Measurements from ENCODE around the gene NXPH1. TPM values are rescaled to one million over a fixed set of nuclear protein-coding genes. Genes with fewer than 3 reads are reported as not detected.
A peak's percentile ranks its signal among the peaks of the same experiment; 100 is the strongest.

Gene NXPH1
- total RNA-seq, 2 experiments from 2014 or later = not detected

GRCh38 chr7:8442051-8442813 is 8.8 kb downstream of the NXPH1 start:
- DNase-seq = no peak
- Mint-ChIP-seq H3K27ac (peak overlapping the region; percentile 31), H3K9me3 (peaks cover 4% of the 10 kb centered on the region), H3K36me3 (ENCODE audit: low read depth) (peaks cover 11% of the 10 kb centered on the region), H3K4me3 (peak overlapping the region; percentile 50), H3K4me1 (peaks cover 9% of the 10 kb centered on the region), H3K27me3 (peaks cover 70% of the 10 kb centered on the region)
- CTCF ChIA-PET = no interaction called here
- POLR2A ChIA-PET = no interaction called here

- H3K27ac Mint-ChIP-seq = peak overlapping the region; percentile 77
- peaks cover 64% of the 10 kb centered on the region for H3K27me3 Mint-ChIP-seq
- ChIA-PET POLR2A (no interaction called here), CTCF (no interaction called here)
- peaks cover 4% of the 10 kb centered on the region for H3K9me3 Mint-ChIP-seq
- H3K4me3 Mint-ChIP-seq = peak overlapping the region; percentile 50
- peak; percentile 74 for DNase-seq
- H3K4me1 Mint-ChIP-seq = peaks cover 9% of the 10 kb centered on the region
- H3K36me3 Mint-ChIP-seq (ENCODE audit: low read depth) = peaks cover 11% of the 10 kb centered on the region
These were observed 9.4 kb downstream of the NXPH1 start for GRCh38 chr7:8442814-8443304.

DNA sequence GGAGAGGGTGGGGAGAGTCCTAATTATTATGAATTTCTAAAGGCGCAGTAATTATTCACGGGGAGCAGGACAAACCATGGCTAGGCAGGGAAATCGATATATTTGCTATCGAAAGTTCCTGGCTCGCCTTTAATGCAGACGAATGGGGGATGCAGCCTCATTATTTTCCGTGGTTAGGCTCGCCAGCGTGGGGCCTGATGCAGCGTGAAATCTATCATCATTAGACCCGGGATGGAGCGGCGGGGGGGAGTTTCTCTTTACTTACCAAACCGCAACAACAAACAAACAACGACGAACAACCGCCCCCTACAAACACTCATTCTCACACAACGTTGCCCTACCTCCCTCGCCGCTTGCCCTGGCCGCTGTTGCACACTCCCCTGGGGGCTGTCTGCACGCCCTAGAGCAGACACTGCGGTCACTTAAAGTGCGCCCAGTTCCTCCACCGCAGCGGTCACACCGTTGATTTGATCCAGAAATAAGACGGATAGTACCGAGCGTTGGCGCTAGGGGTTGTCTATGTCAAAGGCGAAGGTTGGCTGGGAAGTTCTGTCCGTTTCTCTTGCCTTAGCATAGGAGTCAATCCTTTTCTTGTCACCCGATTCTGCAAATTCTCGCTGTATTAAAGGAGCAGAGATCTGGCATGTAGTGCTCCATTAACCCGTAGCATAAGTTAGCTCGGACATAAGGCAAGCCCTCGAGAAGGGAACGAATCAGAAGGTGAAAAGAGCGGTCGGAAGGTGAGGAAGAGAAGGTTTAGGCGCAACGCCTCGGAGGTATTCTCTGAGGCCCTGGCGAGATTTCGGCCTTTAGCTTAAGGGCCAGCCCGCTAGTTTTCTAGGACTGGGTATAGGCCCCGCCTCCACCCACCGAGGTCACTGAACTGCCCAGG is 10.4 kb downstream of the NXPH1 start:
- Mint-ChIP-seq H3K27ac (peak overlapping the region; percentile 77), H3K9me3 (peaks cover 4% of the 10 kb centered on the region), H3K4me1 (peaks cover 9% of the 10 kb centered on the region), H3K27me3 (peaks cover 55% of the 10 kb centered on the region), H3K36me3 (ENCODE audit: low read depth) (peaks cover 11% of the 10 kb centered on the region), H3K4me3 (peak overlapping the region; percentile 52)
- ChIA-PET CTCF (no interaction called here), POLR2A (no interaction called here)
- DNase-seq = no peak

DNA sequence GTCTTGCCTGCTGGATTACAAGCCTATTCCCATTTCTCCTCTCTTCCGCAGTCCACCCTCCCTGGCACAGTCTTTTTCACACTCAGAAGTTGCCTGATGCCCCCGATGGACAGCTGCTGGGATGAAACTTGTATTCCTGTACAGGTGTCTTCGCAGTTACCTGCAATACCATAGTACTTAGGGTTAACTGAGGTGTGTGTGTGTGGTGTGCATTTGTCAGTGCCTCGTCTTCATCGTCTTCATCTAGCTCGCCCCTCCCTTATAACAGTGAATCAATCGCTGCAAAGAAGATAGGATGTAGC is 11.0 kb downstream of the NXPH1 start:
- H3K9me3 Mint-ChIP-seq = peaks cover 4% of the 10 kb centered on the region
- no peak overlapping the region for H3K4me3 Mint-ChIP-seq
- H3K27me3 Mint-ChIP-seq = peaks cover 55% of the 10 kb centered on the region
- ChIA-PET POLR2A (no interaction called here), CTCF (no interaction called here)
- DNase-seq = no peak
- peaks cover 11% of the 10 kb centered on the region for H3K36me3 Mint-ChIP-seq (ENCODE audit: low read depth)
- no peak overlapping the region for H3K27ac Mint-ChIP-seq
- peaks cover 9% of the 10 kb centered on the region for H3K4me1 Mint-ChIP-seq

DNA sequence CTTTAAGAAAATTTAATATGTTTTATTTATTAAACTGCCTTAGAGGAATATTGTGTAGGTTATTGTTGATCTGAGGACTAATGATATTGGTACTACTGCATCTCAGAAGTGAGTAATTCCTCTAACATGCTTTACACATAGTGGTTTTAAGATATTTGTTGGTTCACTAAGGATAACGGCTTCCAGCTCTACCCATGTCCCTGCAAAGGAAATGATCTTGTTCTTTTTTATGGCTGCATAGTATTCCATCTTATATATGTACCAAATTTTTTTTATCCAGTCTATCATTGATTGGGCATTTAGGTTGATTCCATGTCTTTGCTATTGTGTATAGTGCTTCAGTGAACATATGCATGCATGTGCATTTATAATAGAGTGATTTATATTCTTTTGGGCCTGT is 20.1 kb downstream of the NXPH1 start:
- Mint-ChIP-seq H3K36me3 (ENCODE audit: low read depth) (no peaks in the 10 kb centered on the region), H3K27me3 (no peaks in the 10 kb centered on the region), H3K27ac (no peak overlapping the region), H3K4me1 (no peaks in the 10 kb centered on the region), H3K4me3 (no peak overlapping the region), H3K9me3 (peaks cover 3% of the 10 kb centered on the region)
- ChIA-PET CTCF (no interaction called here), POLR2A (no interaction called here)
- DNase-seq = no peak

DNA sequence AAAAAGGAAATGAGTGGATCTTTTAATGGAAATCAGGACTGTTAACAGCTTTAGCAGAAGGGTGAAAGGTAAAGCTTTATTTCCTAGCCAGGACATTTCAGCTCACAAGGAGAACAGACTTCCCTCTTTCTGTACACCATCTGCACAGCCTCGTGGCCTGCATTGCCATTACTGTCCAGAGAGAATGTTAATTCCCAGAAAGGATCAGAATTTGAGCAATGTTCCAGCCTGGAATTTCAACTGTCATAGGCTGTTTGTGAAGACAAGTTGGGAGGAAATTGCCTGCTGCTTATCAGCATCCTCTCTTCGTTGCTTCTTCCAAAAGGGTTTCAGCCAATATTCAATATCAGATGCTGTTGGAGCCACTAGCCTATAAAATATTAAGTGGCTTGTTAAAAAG is 22.0 kb downstream of the NXPH1 start:
- H3K9me3 Mint-ChIP-seq = peaks cover 3% of the 10 kb centered on the region

GRCh38 chr7:8462309-8462708 is 28.9 kb downstream of the NXPH1 start:
- CTCF ChIA-PET = no interaction called here
- Mint-ChIP-seq H3K36me3 (ENCODE audit: low read depth) (no peaks in the 10 kb centered on the region), H3K9me3 (no peaks in the 10 kb centered on the region), H3K4me1 (no peaks in the 10 kb centered on the region), H3K27me3 (peaks cover 3% of the 10 kb centered on the region), H3K4me3 (no peak overlapping the region), H3K27ac (no peak overlapping the region)
- no peak for DNase-seq
- POLR2A ChIA-PET = no interaction called here

More for the DNA sequence above, 22.0 kb downstream of the NXPH1 start:
- Mint-ChIP-seq H3K36me3 (ENCODE audit: low read depth) (no peaks in the 10 kb centered on the region), H3K27ac (no peak overlapping the region), H3K27me3 (no peaks in the 10 kb centered on the region), H3K4me1 (no peaks in the 10 kb centered on the region), H3K4me3 (no peak overlapping the region)
- CTCF ChIA-PET = no interaction called here
- no peak for DNase-seq
- POLR2A ChIA-PET = no interaction called here

DNA sequence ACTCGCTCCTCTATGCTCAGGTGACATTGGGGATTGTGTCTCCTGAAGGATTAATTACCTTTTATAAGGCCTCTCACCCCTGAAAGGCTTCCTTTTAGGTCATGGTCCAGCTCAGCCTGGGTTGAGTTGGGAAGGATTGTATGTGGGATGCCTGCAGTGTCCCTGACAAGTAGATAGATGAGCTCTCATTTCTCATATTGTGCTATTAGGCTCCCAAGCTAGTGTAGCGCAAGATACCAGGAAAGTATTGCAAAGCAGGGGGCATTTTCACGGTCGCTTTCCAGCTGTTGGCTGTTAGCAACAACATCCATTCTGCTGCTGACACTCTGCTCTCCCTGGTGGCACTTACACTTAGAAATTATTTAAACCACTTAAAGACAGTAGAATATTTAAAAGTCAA is 31.9 kb downstream of the NXPH1 start:
- POLR2A ChIA-PET = no interaction called here
- Mint-ChIP-seq H3K27me3 (peaks cover 3% of the 10 kb centered on the region), H3K4me3 (no peak overlapping the region), H3K36me3 (ENCODE audit: low read depth) (no peaks in the 10 kb centered on the region), H3K9me3 (no peaks in the 10 kb centered on the region), H3K27ac (no peak overlapping the region), H3K4me1 (no peaks in the 10 kb centered on the region)
- CTCF ChIA-PET = no interaction called here
- DNase-seq = no peak

GRCh38 chr7:8480527-8480926 is 47.1 kb downstream of the NXPH1 start:
- Mint-ChIP-seq H3K27ac (no peak overlapping the region), H3K4me3 (no peak overlapping the region), H3K36me3 (ENCODE audit: low read depth) (no peaks in the 10 kb centered on the region), H3K9me3 (no peaks in the 10 kb centered on the region), H3K27me3 (no peaks in the 10 kb centered on the region), H3K4me1 (no peaks in the 10 kb centered on the region)
- no peak for DNase-seq
- POLR2A ChIA-PET = no interaction called here
- CTCF ChIA-PET = no interaction called here

DNA sequence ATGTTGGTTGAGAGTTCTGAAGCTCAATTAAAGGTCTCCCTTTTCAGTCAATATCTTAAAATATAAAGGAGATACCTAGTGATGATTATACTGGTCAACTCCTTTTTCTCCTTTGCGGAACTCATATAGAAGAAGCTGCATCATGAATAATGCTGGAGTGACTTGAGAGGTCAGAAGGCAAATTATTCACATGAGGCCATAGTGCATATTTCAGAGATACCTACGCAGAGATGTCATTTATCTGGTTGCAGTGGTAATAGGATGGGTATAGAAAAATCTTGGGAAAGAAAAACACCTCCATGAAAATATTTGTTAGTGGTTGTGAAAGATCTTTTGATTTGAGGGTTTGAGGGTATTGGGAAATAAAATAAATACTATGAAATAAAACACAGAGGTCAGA is 47.7 kb downstream of the NXPH1 start:
- Mint-ChIP-seq H3K36me3 (ENCODE audit: low read depth) (no peaks in the 10 kb centered on the region), H3K27me3 (no peaks in the 10 kb centered on the region), H3K9me3 (no peaks in the 10 kb centered on the region), H3K4me3 (no peak overlapping the region), H3K4me1 (no peaks in the 10 kb centered on the region), H3K27ac (no peak overlapping the region)
- CTCF ChIA-PET = no interaction called here
- no peak for DNase-seq
- POLR2A ChIA-PET = no interaction called here

DNA sequence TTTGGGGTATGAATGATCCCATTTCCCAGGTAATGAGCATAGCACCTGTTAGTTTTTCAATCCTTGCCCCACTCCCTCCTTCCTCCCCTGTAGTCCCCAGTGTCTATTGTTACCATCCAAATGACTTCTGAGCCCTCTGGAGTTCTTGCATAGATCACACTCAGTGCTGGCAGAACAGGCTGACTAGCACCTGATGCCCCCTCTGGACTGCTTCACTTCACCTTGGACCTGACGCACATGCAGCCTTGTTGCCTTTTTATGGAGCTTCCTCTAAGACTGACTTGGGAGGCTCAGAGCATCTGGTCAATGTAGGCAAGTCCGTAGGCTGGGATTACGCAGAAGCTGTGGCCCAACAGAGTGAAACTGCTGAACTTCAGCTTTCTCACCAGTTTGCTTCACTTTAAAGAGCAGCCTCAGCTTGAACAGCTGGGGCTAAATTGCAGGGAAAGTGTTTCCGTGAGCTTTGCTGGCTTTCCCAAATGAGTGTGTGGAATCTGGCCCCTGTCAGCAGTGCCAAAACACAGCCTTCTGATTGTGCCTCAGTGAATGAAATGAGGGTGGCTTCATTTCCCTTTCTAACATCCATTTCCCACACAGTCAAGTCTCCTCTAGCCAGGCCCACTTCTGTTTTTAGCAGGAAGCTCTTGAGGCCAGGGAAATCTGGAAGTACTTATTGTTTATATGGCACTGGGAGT is 48.5 kb downstream of the NXPH1 start:
- no peak for DNase-seq
- ChIA-PET CTCF (no interaction called here), POLR2A (no interaction called here)

GRCh38 chr7:8490391-8491045 is 57.1 kb downstream of the NXPH1 start:
- no peak overlapping the region for H3K27ac Mint-ChIP-seq
- no peaks in the 10 kb centered on the region for H3K36me3 Mint-ChIP-seq (ENCODE audit: low read depth)
- H3K4me1 Mint-ChIP-seq = no peaks in the 10 kb centered on the region
- H3K9me3 Mint-ChIP-seq = no peaks in the 10 kb centered on the region
- no peak for DNase-seq
- no peak overlapping the region for H3K4me3 Mint-ChIP-seq
- H3K27me3 Mint-ChIP-seq = no peaks in the 10 kb centered on the region
- ChIA-PET POLR2A (no interaction called here), CTCF (no interaction called here)

More for the DNA sequence above, 48.5 kb downstream of the NXPH1 start:
- Mint-ChIP-seq H3K4me1 (no peaks in the 10 kb centered on the region), H3K4me3 (no peak overlapping the region), H3K9me3 (no peaks in the 10 kb centered on the region), H3K27ac (no peak overlapping the region), H3K36me3 (ENCODE audit: low read depth) (no peaks in the 10 kb centered on the region), H3K27me3 (no peaks in the 10 kb centered on the region)

DNA sequence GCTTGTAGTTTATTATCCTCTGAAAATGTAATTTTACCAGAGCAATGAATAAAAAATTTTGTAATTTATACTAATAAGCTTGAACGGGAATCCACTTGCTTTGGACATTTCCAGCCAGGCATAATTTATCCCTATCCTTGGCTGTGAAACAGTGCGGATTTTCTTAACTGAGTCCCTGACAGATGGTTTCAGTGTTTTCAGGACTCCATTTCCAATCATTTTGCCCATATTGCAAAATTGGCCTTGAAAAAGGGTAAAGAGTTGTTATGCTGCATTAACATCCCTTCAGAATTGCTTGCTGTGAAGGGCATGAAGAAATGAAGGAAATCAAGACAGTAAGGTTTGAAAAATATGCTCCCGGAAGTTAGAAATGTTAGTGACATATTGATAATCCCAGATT is 57.7 kb downstream of the NXPH1 start:
- H3K4me1 Mint-ChIP-seq = no peaks in the 10 kb centered on the region
- DNase-seq = no peak
- CTCF ChIA-PET = no interaction called here
- H3K27me3 Mint-ChIP-seq = no peaks in the 10 kb centered on the region
- POLR2A ChIA-PET = no interaction called here
- no peak overlapping the region for H3K4me3 Mint-ChIP-seq
- H3K27ac Mint-ChIP-seq = no peak overlapping the region
- no peaks in the 10 kb centered on the region for H3K36me3 Mint-ChIP-seq (ENCODE audit: low read depth)
- H3K9me3 Mint-ChIP-seq = no peaks in the 10 kb centered on the region
